Lung (tissue), 12 donors: Measurements from ENCODE around the gene TMEM186. TPM values are rescaled to one million over a fixed set of nuclear protein-coding genes. Genes with fewer than 3 reads are reported as not detected.

Experiments used
- ATAC-seq: fragments of 200-7000 bp; cut with Tn5 transposase; one replicate; pipeline ENCODE4 v1.9.1; 2020; ENCODE audit warnings: moderate number of reproducible peaks; ENCODE audit not compliant: insufficient read depth, low FRiP score
- DNase-seq, 3 donors: peaks; one replicate each; pipeline ENCODE4 v3.0.0-alpha.2; 2013 to 2017
- H3K27ac ChIP-seq, 2 donors: one replicate each; pipeline ENCODE4 v1.5.1; 2013; ENCODE audit warnings: mild to moderate bottlenecking in 2 of 2, moderate library complexity in 2 of 2, control low read depth in 1 of 2, inconsistent platforms in 1 of 2, low read depth in 1 of 2, low read length in 1 of 2
- H3K27me3 ChIP-seq, 3 donors: one replicate each; pipeline ENCODE4 v1.5.1; 2013; ENCODE audit warnings: low read length in 2 of 3; ENCODE audit not compliant: control insufficient read depth in 3 of 3, insufficient read depth in 3 of 3
- H3K36me3 ChIP-seq, 4 donors: one replicate each; pipeline ENCODE4 v1.5.1; 2013; ENCODE audit warnings: low read length in 4 of 4, mild to moderate bottlenecking in 1 of 4, moderate library complexity in 1 of 4; ENCODE audit not compliant: control insufficient read depth in 4 of 4, insufficient read depth in 4 of 4
- H3K4me1 ChIP-seq, 5 donors: one replicate each; pipeline ENCODE4 v1.5.1; 2013; ENCODE audit warnings: low read length in 5 of 5, mild to moderate bottlenecking in 2 of 5, moderate library complexity in 1 of 5; ENCODE audit not compliant: control insufficient read depth in 5 of 5, insufficient read depth in 5 of 5
- H3K4me3 ChIP-seq: one replicate; pipeline ENCODE4 v1.5.1; 2013; ENCODE audit warnings: mild to moderate bottlenecking, control low read depth, moderate library complexity
- H3K9ac ChIP-seq, 2 donors: one replicate each; pipeline ENCODE4 v1.5.1; 2013; ENCODE audit warnings: low read length in 2 of 2, control low read depth in 1 of 2; ENCODE audit not compliant: insufficient read depth in 1 of 2
- H3K9me3 ChIP-seq, 4 donors: one replicate each; pipeline ENCODE4 v1.5.1; 2013; ENCODE audit warnings: low read length in 3 of 4, mild to moderate bottlenecking in 1 of 4, moderate library complexity in 1 of 4; ENCODE audit not compliant: control insufficient read depth in 4 of 4, insufficient read depth in 3 of 4
- CTCF ChIP-seq: IDR thresholded peaks from 2 replicates; pipeline ENCODE4 v1.5.1; 2012; ENCODE audit warnings: mild to moderate bottlenecking; ENCODE audit errors: control extremely low read depth, extremely low read depth
- WGBS, 2 donors: extraction: QIAGEN DNeasy Blood & Tissue Kit; methylation state at CpG; one replicate each; pipeline ENCODE4 v1.1.7; 2013; 5-methylcytosine and 5-hydroxymethylcytosine counted together
- polyA plus RNA-seq, 2 donors: library from polyadenylated mRNA; stranded (reverse); fragments of 200-250 nt; gene quantifications; one replicate each; pipeline ENCODE4 v1.2.1, GENCODE V29; 2013
- total RNA-seq, 2 donors: library from RNA; depleted of rRNA in 1 of 2; stranded (reverse); fragments of >200 nt in 1 of 2; gene quantifications; one replicate each; pipeline ENCODE4 v1.2.1, GENCODE V29; 2014 to 2021
- donor health status: control.
- donor health status: control.
- donor health status: Bipolar disorder and iron deficiency.
- donor health status: healthy.
- donor health status: DM: yes; HTN: yes; CAD: no.

TMEM186 gene
- total and polyA plus RNA-seq, 4 donors = 6.5 to 10.7 (median 8.2) TPM

DNA sequence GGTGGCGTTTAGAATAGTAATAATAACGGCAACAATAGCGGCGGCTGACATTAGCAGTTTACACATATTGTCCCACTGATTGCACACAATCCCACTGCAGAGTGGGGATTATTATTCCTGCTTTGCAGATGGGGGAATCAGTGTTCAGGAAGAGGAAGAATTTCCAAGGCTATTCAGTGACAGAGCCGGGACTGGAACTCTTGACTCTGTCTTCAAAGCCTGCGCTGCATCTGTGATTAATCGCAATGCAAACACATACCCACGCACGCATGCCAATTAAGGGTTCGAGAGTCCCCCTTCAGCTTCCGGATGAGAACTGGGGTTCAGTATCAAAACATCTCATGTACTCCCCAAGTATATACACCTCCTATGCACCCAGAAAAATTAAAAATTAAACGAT lies 29.2 kb downstream of the TMEM186 start:
- no peak for DNase-seq
- Histone ChIP-seq H3K27ac (no peak overlapping the region), H3K4me3 (no peak overlapping the region), H3K36me3 (peaks cover 0 to 21% (median 5%) of the 10 kb centered on the region in 4 donors), H3K27me3 (no peaks in the 10 kb centered on the region), H3K9ac (no peak overlapping the region), H3K4me1 (no peaks in the 10 kb centered on the region), H3K9me3 (no peaks in the 10 kb centered on the region)
- no peak for TF ChIP-seq CTCF
- ATAC-seq = no peak
- WGBS, 2 donors = 95 to 96% methylated on average over 12 of the region's 12 CpGs

- Histone ChIP-seq H3K4me3 (no peak overlapping the region), H3K36me3 (peaks cover 0 to 16% (median 5%) of the 10 kb centered on the region in 4 donors), H3K27me3 (no peaks in the 10 kb centered on the region), H3K4me1 (no peaks in the 10 kb centered on the region), H3K27ac (no peak overlapping the region), H3K9ac (no peak overlapping the region), H3K9me3 (no peaks in the 10 kb centered on the region)
- no peak for TF ChIP-seq CTCF
- DNase-seq (no peak), ATAC-seq (no peak)
- WGBS, 2 donors = 95 to 98% methylated on average over 8 of the region's 8 CpGs
These were observed 30.3 kb downstream of the TMEM186 start for GRCh38 chr16:8767176-8767575.

GRCh38 chr16:8764525-8765250 lies 32.8 kb downstream of the TMEM186 start:
- Histone ChIP-seq H3K36me3 (peaks cover 0 to 20% (median 3%) of the 10 kb centered on the region in 4 donors), H3K4me3 (no peak overlapping the region), H3K9me3 (no peaks in the 10 kb centered on the region), H3K4me1 (no peaks in the 10 kb centered on the region), H3K27me3 (no peaks in the 10 kb centered on the region), H3K27ac (no peak overlapping the region), H3K9ac (no peak overlapping the region)
- 89 to 91% methylated on average over 18 of the region's 18 CpGs for WGBS, 2 donors
- TF ChIP-seq CTCF = no peak
- DNase-seq (no peak), ATAC-seq (no peak)

DNA sequence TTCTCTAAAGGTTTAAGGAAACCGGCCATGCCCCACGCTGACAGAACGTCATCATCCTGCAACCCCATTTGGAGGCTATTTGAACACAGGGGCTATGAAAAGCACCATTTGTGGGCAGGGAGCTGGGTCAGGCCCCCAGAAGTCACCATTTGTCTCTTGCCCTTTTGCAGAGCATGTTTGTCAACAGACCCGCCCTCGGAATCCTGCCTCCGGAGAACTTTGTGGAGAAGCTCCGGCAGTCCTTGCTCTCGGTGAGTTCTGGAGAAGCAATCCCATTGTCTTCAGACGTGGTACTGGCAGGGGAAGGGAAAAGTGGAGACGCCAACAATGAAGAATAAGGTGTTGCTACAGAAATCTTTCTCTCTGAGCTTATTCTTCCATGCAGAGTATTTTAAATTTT lies 33.5 kb downstream of the TMEM186 start:
- WGBS, 2 donors = 78 to 83% methylated on average over 10 of the region's 10 CpGs
- Histone ChIP-seq H3K27me3 (no peaks in the 10 kb centered on the region), H3K4me1 (no peaks in the 10 kb centered on the region), H3K27ac (no peak overlapping the region), H3K4me3 (no peak overlapping the region), H3K36me3 (peaks cover 0 to 19% (median 3%) of the 10 kb centered on the region in 4 donors), H3K9me3 (no peaks in the 10 kb centered on the region), H3K9ac (no peak overlapping the region)
- no peak for ATAC-seq
- no peak for DNase-seq
- TF ChIP-seq CTCF = no peak
